HCT116 (cell line): Measurements from ENCODE around the gene GDF10. TPM values are rescaled to one million over a fixed set of nuclear protein-coding genes. Genes with fewer than 3 reads are reported as not detected.

Experiments used
- ATAC-seq: fragments of 200-7000 bp; cut with Tn5 transposase; 2 replicates; pipeline ENCODE4 v1.9.1; 2020; ENCODE audit warnings: mild to moderate bottlenecking, moderate library complexity
- BruUV-seq: library from RNA; stranded (reverse); fragments of 400-500 nt; replicated peaks from 2 replicates; lab custom pipeline; 2021; lab: Mats Ljungman, UMichigan
- CTCF ChIA-PET: fragments of 300-600 bp; sonication (Branson Sonifier 250); formaldehyde crosslinking; loops from one replicate; lab custom pipeline; 2021; ENCODE audit warnings: antibody characterized with exemption; lab: Charles Lee
- POLR2A ChIA-PET: fragments of 300-600, 350-600 bp; sonication (Branson Sonifier 250); formaldehyde crosslinking; loops from one replicate; lab custom pipeline; 2021; ENCODE audit warnings: antibody characterized with exemption; lab: Charles Lee
- RAD21 ChIA-PET, 2 experiments: fragments of 300-600 bp; sonication (Branson Sonifier 250); formaldehyde crosslinking; loops; one replicate each; lab custom pipeline; 2023; ENCODE audit warnings: low total read pairs in 2 of 2; ENCODE audit not compliant: uncharacterized antibody in 2 of 2, unreplicated experiment in 2 of 2, low non-redundant PET in 1 of 2; lab: Charles Lee
- DNase-seq: peaks from one replicate; pipeline ENCODE4 v3.0.0-alpha.2; 2010; ENCODE audit warnings: low read depth, low spot score
- H2AFZ ChIP-seq: fragments of 200-600 bp; shearing (Covaris generic), sonication (generic); 2 replicates; pipeline ENCODE4 v1.6.1; 2017; ENCODE audit warnings: low read depth, mixed run types, mixed read lengths, antibody characterized with exemption, low read length; ENCODE audit not compliant: poor library complexity, severe bottlenecking
- H3K27ac ChIP-seq: 2 replicates; pipeline ENCODE4 v1.5.1; 2012; ENCODE audit warnings: low read depth, low read length
- H3K27me3 ChIP-seq: fragments of 200-600 bp; sonication (generic); 2 replicates; pipeline ENCODE4 v1.6.1; 2016; ENCODE audit warnings: mixed run types, low read length, mixed read lengths; ENCODE audit not compliant: insufficient read depth
- H3K36me3 ChIP-seq, 2 experiments: fragments of 200-500 bp in 1 of 2; fragments of 200-600 bp in 1 of 2; sonication (Bioruptor generic) in 1 of 2; sonication (generic) in 1 of 2; 2 replicates each; pipeline versions ENCODE4 v1.5.1 to v1.6.1; 2014 to 2016; ENCODE audit warnings: low read length in 2 of 2, inconsistent platforms in 1 of 2, mixed read lengths in 1 of 2, mixed run types in 1 of 2; ENCODE audit not compliant: insufficient read depth in 2 of 2, control insufficient read depth in 1 of 2
- H3K4me1 ChIP-seq, 2 experiments: fragments of 200-600 bp in 1 of 2; sonication (generic) in 1 of 2; 2 replicates each; pipeline versions ENCODE4 v1.5.1 to v1.6.1; 2012 to 2017; ENCODE audit warnings: low read length in 2 of 2, inconsistent platforms in 1 of 2, mild to moderate bottlenecking in 1 of 2, mixed read lengths in 1 of 2, mixed run types in 1 of 2, moderate library complexity in 1 of 2; ENCODE audit not compliant: insufficient read depth in 2 of 2, control insufficient read depth in 1 of 2
- H3K4me2 ChIP-seq: fragments of 200-600 bp; sonication (generic); 2 replicates; pipeline ENCODE4 v1.6.1; 2017; ENCODE audit warnings: mixed run types, low read length, mixed read lengths
- H3K4me3 ChIP-seq, 2 experiments: fragments of 200-600 bp in 1 of 2; sonication (generic) in 1 of 2; replicated peaks in 1 of 2; 2 replicates each; pipeline ENCODE4 v1.5.1; 2011 to 2016; ENCODE audit warnings: low read length in 2 of 2, control low read depth in 1 of 2, low read depth in 1 of 2, mild to moderate bottlenecking in 1 of 2, mixed read lengths in 1 of 2, mixed run types in 1 of 2
- H3K79me2 ChIP-seq: fragments of 200-600 bp; sonication (generic); 2 replicates; pipeline ENCODE4 v1.6.1; 2017; ENCODE audit warnings: mild to moderate bottlenecking, mixed run types, low read length, moderate library complexity, mixed read lengths; ENCODE audit not compliant: insufficient read depth
- H3K9ac ChIP-seq: fragments of 200-600 bp; sonication (generic); 2 replicates; pipeline ENCODE4 v1.6.1; 2016; ENCODE audit warnings: low read length, mixed read lengths
- H3K9me2 ChIP-seq: fragments of 200-600 bp; sonication (generic), shearing (Covaris generic); 2 replicates; pipeline ENCODE4 v1.6.1; 2017; ENCODE audit warnings: mixed run types, mild to moderate bottlenecking, moderate library complexity; ENCODE audit not compliant: insufficient read depth
- H3K9me3 ChIP-seq, 2 experiments: fragments of 200-500 bp in 1 of 2; fragments of 200-600 bp in 1 of 2; sonication (Bioruptor generic) in 1 of 2; sonication (generic) in 1 of 2; 2 replicates each; pipeline ENCODE4 v1.6.1; 2014 to 2017; ENCODE audit warnings: low read length in 2 of 2, mixed read lengths in 2 of 2, inconsistent platforms in 1 of 2, low read depth in 1 of 2, mild to moderate bottlenecking in 1 of 2, mixed run types in 1 of 2, moderate library complexity in 1 of 2; ENCODE audit not compliant: control insufficient read depth in 1 of 2, insufficient read depth in 1 of 2
- H4K20me1 ChIP-seq: fragments of 200-600 bp; sonication (generic), shearing (Covaris generic); 2 replicates; pipeline ENCODE4 v1.6.1; 2017; ENCODE audit warnings: mixed run types, mild to moderate bottlenecking, moderate library complexity; ENCODE audit not compliant: insufficient read depth
- CBX3 ChIP-seq: IDR thresholded peaks from 2 replicates; pipeline ENCODE4 v1.6.1; 2012; ENCODE audit warnings: low read depth
- FOSL1 ChIP-seq: IDR thresholded peaks from 2 replicates; pipeline ENCODE4 v1.6.1; 2012; ENCODE audit warnings: low read depth
- POLR2A ChIP-seq: IDR thresholded peaks from 2 replicates; pipeline ENCODE4 v1.7.0; 2011; ENCODE audit warnings: borderline replicate concordance; ENCODE audit not compliant: insufficient read depth, insufficient read length; ENCODE audit errors: extremely low read depth
- SP1 ChIP-seq: IDR thresholded peaks from 2 replicates; pipeline ENCODE4 v1.6.1; 2012; ENCODE audit warnings: low read depth
- SRF ChIP-seq: IDR thresholded peaks from 2 replicates; pipeline ENCODE4 v1.6.1; 2012; ENCODE audit warnings: low read depth
- TCF7L2 ChIP-seq: IDR thresholded peaks from 2 replicates; pipeline ENCODE4 v1.7.0; 2011; ENCODE audit warnings: borderline replicate concordance, inconsistent platforms; ENCODE audit not compliant: insufficient read depth, insufficient read length; ENCODE audit errors: extremely low read depth
- ZNF274 ChIP-seq: fragments of 200-500 bp; sonication (Bioruptor generic); IDR thresholded peaks from 2 replicates; pipeline ENCODE4 v1.6.1; 2014; ENCODE audit warnings: mild to moderate bottlenecking, low read depth, low read length, inconsistent platforms
- intact Hi-C: fragments of 100-400 bp; cut with micrococcal nuclease; formaldehyde crosslinking; loops from 2 replicates; pipeline ENCODE4 v1.10.0; 2022
- total RNA-seq: library from RNA; stranded (reverse); gene quantifications from one replicate; pipeline ENCODE4 v1.2.1, GENCODE V29; 2021; ENCODE audit not compliant: unreplicated experiment
- TF ChIP-seq, protein P1 (sequence below): IDR thresholded peaks from 2 replicates; pipeline ENCODE4 v1.6.1; 2012; ENCODE audit warnings: low read depth

GDF10 gene
- total RNA-seq, 1 experiment from 2014 or later: not detected

DNA sequence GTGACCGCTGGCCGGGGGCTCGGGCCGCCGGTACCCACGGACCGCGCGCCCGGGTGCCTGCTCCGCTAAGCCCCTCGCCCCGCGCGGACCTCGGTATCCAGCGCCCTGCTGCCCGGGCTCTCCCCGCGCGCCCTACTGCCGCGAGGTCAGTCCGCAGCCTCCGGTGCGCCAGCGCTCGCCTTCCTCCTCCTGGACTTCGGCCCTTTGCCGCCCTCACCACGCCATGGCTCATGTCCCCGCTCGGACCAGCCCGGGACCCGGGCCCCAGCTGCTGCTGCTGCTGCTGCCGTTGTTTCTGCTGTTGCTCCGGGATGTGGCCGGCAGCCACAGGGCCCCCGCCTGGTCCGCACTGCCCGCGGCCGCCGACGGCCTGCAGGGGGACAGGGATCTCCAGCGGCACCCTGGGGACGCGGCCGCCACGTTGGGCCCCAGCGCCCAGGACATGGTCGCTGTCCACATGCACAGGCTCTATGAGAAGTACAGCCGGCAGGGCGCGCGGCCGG, 483 bp downstream of the GDF10 start:
- H3K9me2 ChIP-seq: no peaks in the 10 kb centered on the region

GRCh38 chr10:47301833-47302232, 1.8 kb downstream of the GDF10 start:
- H3K36me3 ChIP-seq: no peaks in the 10 kb centered on the region
- no peaks in the 10 kb centered on the region for H4K20me1 ChIP-seq
- intact Hi-C loops: no loop called here
- no peak overlapping the region for H3K9ac ChIP-seq
- ChIA-PET POLR2A (no interaction called here), CTCF (no interaction called here), RAD21 (no interaction called here)
- H3K27me3 ChIP-seq: peaks cover 18% of the 10 kb centered on the region; the same call in 1 of the 2 replicates
- H3K9me3 ChIP-seq: no peaks in the 10 kb centered on the region
- ATAC-seq (no peak), DNase-seq (no peak)
- no peak overlapping the region for H3K27ac ChIP-seq
- no TSS peak for BruUV-seq
- no peaks in the 10 kb centered on the region for H3K9me2 ChIP-seq
- H3K4me1 ChIP-seq: no peaks in the 10 kb centered on the region
- H3K4me3 ChIP-seq: no peak overlapping the region
- H3K4me2 ChIP-seq: no peak overlapping the region
- H3K79me2 ChIP-seq: no peaks in the 10 kb centered on the region
- no peak overlapping the region for H2AFZ ChIP-seq
- TF ChIP-seq TCF7L2: no peak
- TF ChIP-seq, protein P1, sequence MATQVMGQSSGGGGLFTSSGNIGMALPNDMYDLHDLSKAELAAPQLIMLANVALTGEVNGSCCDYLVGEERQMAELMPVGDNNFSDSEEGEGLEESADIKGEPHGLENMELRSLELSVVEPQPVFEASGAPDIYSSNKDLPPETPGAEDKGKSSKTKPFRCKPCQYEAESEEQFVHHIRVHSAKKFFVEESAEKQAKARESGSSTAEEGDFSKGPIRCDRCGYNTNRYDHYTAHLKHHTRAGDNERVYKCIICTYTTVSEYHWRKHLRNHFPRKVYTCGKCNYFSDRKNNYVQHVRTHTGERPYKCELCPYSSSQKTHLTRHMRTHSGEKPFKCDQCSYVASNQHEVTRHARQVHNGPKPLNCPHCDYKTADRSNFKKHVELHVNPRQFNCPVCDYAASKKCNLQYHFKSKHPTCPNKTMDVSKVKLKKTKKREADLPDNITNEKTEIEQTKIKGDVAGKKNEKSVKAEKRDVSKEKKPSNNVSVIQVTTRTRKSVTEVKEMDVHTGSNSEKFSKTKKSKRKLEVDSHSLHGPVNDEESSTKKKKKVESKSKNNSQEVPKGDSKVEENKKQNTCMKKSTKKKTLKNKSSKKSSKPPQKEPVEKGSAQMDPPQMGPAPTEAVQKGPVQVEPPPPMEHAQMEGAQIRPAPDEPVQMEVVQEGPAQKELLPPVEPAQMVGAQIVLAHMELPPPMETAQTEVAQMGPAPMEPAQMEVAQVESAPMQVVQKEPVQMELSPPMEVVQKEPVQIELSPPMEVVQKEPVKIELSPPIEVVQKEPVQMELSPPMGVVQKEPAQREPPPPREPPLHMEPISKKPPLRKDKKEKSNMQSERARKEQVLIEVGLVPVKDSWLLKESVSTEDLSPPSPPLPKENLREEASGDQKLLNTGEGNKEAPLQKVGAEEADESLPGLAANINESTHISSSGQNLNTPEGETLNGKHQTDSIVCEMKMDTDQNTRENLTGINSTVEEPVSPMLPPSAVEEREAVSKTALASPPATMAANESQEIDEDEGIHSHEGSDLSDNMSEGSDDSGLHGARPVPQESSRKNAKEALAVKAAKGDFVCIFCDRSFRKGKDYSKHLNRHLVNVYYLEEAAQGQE: no peak
- no peak for TF ChIP-seq ZNF274
- TF ChIP-seq FOSL1: no peak
- TF ChIP-seq POLR2A: no peak
- no peak for TF ChIP-seq SRF
- no peak for TF ChIP-seq CBX3
- no peak for TF ChIP-seq SP1

More for the DNA sequence above, 483 bp downstream of the GDF10 start:
- no peaks in the 10 kb centered on the region for H3K4me1 ChIP-seq
- H3K27ac ChIP-seq: no peak overlapping the region
- H3K27me3 ChIP-seq: 0 out of 2 replicates have a peak, but pooled peaks cover 11% of the 10 kb centered on the region
- no peak overlapping the region for H3K9ac ChIP-seq
- CTCF ChIA-PET: no interaction called here
- TF ChIP-seq FOSL1: no peak
- TF ChIP-seq, protein P1: no peak
- TF ChIP-seq ZNF274: no peak
- no peaks in the 10 kb centered on the region for H3K36me3 ChIP-seq
- H3K79me2 ChIP-seq: no peaks in the 10 kb centered on the region
- no TSS peak for BruUV-seq
- H3K4me2 ChIP-seq: no peak overlapping the region
- no peaks in the 10 kb centered on the region for H4K20me1 ChIP-seq
- POLR2A ChIA-PET: no interaction called here
- H2AFZ ChIP-seq: no peak overlapping the region
- ATAC-seq: no peak
- H3K9me3 ChIP-seq: no peaks in the 10 kb centered on the region
- H3K4me3 ChIP-seq: no peak overlapping the region
- no peak for DNase-seq
- intact Hi-C loops: no loop called here
- RAD21 ChIA-PET: no interaction called here
